OCI-LY3 (cell line): ENCODE data around the gene PLCE1.
"Not testable (repeated sequence)": the region's sequence is repeated elsewhere in the genome, so short reads cannot be mapped to it uniquely, and the experiment has no call there.

ENCODE experiments used
- H2AFZ ChIP-seq: fragments of 200-600, 300-600 bp; shearing (Covaris generic); 2 replicates; pipeline ENCODE4 v1.6.0; 2014; ENCODE audit warnings: antibody characterized with exemption, low read depth, low read length
- H3K27ac ChIP-seq: fragments of 200-600, 300-600 bp; sonication (generic); 2 replicates; pipeline ENCODE4 v1.5.1; 2014; ENCODE audit warnings: mild to moderate bottlenecking, low read length, moderate library complexity, mixed read lengths
- H3K27me3 ChIP-seq: fragments of 200-600, 300-600 bp; sonication (generic); 2 replicates; pipeline ENCODE4 v1.6.1; 2014; ENCODE audit warnings: low read depth, low read length, mixed read lengths
- H3K36me3 ChIP-seq: fragments of 200-600, 300-600 bp; sonication (generic); replicated peaks from 2 replicates; pipeline ENCODE3; 2014; ENCODE audit warnings: low read depth, low read length, mixed read lengths
- H3K4me1 ChIP-seq: fragments of 300-600, 200-600 bp; sonication (generic); 2 replicates; pipeline ENCODE4 v1.6.1; 2014; ENCODE audit warnings: low read length, mixed read lengths
- H3K4me2 ChIP-seq: fragments of 200-600, 300-600 bp; sonication (generic); 2 replicates; pipeline ENCODE4 v1.6.1; 2014; ENCODE audit warnings: low read length, mixed read lengths
- H3K4me3 ChIP-seq: fragments of 300-600, 200-600 bp; sonication (generic); 2 replicates; pipeline ENCODE4 v1.5.1; 2014; ENCODE audit warnings: antibody characterized with exemption, mild to moderate bottlenecking, low read length, moderate library complexity
- H3K79me2 ChIP-seq: fragments of 300-600, 200-600 bp; shearing (Covaris generic); 2 replicates; pipeline ENCODE4 v1.6.1; 2014; ENCODE audit warnings: mild to moderate bottlenecking, low read length, mixed read lengths
- H3K9ac ChIP-seq: fragments of 300-600, 200-600 bp; shearing (Covaris generic); 2 replicates; pipeline ENCODE4 v1.6.0; 2014; ENCODE audit warnings: mild to moderate bottlenecking, low read length, moderate library complexity
- H3K9me3 ChIP-seq: fragments of 200-600, 300-600 bp; shearing (Covaris generic); 2 replicates; pipeline ENCODE4 v1.6.1; 2014; ENCODE audit warnings: low read length, mixed read lengths; ENCODE audit not compliant: insufficient read depth
- H4K20me1 ChIP-seq: fragments of 200-600, 300-600 bp; sonication (generic); 2 replicates; pipeline ENCODE4 v1.6.1; 2016; ENCODE audit warnings: low read length, mixed read lengths; ENCODE audit not compliant: insufficient read depth
- EZH2phosphoT487 ChIP-seq: fragments of 200-600 bp; shearing (Covaris generic); IDR thresholded peaks from 2 replicates; pipeline ENCODE4 v1.6.1; 2018; ENCODE audit warnings: antibody characterized with exemption, mixed run types, low read depth
- TF ChIP-seq, protein P1 (sequence below): fragments of 200-600, 300-600 bp; sonication (generic); IDR thresholded peaks from 2 replicates; pipeline ENCODE4 v1.5.1; 2014; ENCODE audit warnings: antibody characterized with exemption, low read length, low read depth

PLCE1 gene

DNA sequence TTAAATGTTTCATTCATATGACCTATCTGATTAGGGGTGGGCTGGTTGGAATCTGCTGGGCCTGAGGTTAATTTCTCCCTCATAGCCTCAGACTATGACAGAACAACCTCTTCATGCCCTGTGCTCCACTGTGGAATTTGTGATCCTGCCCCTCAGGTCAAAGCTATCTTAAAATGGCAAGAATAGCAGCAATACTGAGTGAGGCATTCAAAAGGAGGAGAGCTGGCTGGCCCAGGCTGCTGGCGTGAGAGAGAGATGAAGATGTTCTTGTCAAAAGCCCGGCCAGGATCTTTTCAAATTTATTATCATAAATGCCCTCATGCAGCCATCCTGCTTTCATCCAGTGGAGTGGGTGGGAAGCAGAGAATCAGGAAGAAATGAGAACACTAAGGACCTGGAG is 41.8 kb upstream of the PLCE1 start:
- H3K27ac ChIP-seq = no peak overlapping the region
- no peaks in the 10 kb centered on the region for H3K79me2 ChIP-seq
- no peak overlapping the region for H2AFZ ChIP-seq
- H3K9me3 ChIP-seq = no peaks in the 10 kb centered on the region
- no peaks in the 10 kb centered on the region for H3K27me3 ChIP-seq
- H3K4me3 ChIP-seq = no peak overlapping the region
- no peak for TF ChIP-seq EZH2phosphoT487
- TF ChIP-seq, protein P1, sequence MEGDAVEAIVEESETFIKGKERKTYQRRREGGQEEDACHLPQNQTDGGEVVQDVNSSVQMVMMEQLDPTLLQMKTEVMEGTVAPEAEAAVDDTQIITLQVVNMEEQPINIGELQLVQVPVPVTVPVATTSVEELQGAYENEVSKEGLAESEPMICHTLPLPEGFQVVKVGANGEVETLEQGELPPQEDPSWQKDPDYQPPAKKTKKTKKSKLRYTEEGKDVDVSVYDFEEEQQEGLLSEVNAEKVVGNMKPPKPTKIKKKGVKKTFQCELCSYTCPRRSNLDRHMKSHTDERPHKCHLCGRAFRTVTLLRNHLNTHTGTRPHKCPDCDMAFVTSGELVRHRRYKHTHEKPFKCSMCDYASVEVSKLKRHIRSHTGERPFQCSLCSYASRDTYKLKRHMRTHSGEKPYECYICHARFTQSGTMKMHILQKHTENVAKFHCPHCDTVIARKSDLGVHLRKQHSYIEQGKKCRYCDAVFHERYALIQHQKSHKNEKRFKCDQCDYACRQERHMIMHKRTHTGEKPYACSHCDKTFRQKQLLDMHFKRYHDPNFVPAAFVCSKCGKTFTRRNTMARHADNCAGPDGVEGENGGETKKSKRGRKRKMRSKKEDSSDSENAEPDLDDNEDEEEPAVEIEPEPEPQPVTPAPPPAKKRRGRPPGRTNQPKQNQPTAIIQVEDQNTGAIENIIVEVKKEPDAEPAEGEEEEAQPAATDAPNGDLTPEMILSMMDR = no peak
- no peak overlapping the region for H3K9ac ChIP-seq
- no peaks in the 10 kb centered on the region for H4K20me1 ChIP-seq
- H3K4me1 ChIP-seq = no peaks in the 10 kb centered on the region
- no peaks in the 10 kb centered on the region for H3K36me3 ChIP-seq
- H3K4me2 ChIP-seq = no peak overlapping the region

DNA sequence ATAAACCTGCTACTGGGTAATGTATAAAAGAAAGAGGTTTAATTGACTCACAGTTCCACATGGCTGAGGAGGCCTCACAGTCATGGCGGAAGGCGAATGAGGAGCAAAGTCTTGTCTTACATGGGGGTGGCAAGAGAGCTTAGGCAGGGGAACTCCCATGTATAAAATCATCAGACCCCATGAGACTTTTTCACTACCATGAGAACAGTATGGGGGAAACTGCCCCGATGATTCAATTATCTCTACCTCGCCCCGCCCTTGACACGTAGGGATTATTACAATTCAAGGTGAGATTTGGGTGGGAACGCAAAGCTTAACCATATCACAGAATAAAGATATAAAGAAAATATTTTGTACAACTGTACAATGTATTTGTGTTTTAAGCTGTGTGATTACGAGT is 39.4 kb upstream of the PLCE1 start:
- H3K36me3 ChIP-seq = no peaks in the 10 kb centered on the region
- no peaks in the 10 kb centered on the region for H3K79me2 ChIP-seq
- no peaks in the 10 kb centered on the region for H3K27me3 ChIP-seq
- no peak overlapping the region for H3K4me3 ChIP-seq
- H2AFZ ChIP-seq = no peak overlapping the region
- H3K4me2 ChIP-seq = no peak overlapping the region
- no peaks in the 10 kb centered on the region for H4K20me1 ChIP-seq
- no peaks in the 10 kb centered on the region for H3K9me3 ChIP-seq
- TF ChIP-seq, protein P1 = no peak
- TF ChIP-seq EZH2phosphoT487 = no peak
- H3K9ac ChIP-seq = no peak overlapping the region
- no peaks in the 10 kb centered on the region for H3K4me1 ChIP-seq
- H3K27ac ChIP-seq = no peak overlapping the region

- H4K20me1 ChIP-seq = no peaks in the 10 kb centered on the region
- no peak overlapping the region for H3K4me2 ChIP-seq
- H3K4me1 ChIP-seq = no peaks in the 10 kb centered on the region
- no peaks in the 10 kb centered on the region for H3K79me2 ChIP-seq
- no peaks in the 10 kb centered on the region for H3K9me3 ChIP-seq
- no peaks in the 10 kb centered on the region for H3K27me3 ChIP-seq
- TF ChIP-seq, protein P1 = no peak
- TF ChIP-seq EZH2phosphoT487 = no peak
- H3K4me3 ChIP-seq = no peak overlapping the region
- no peak overlapping the region for H2AFZ ChIP-seq
- no peak overlapping the region for H3K27ac ChIP-seq
- no peak overlapping the region for H3K9ac ChIP-seq
- no peaks in the 10 kb centered on the region for H3K36me3 ChIP-seq
Measured at GRCh38 chr10:93954726-93955363, 38.9 kb upstream of the PLCE1 start.

- no peak overlapping the region for H3K9ac ChIP-seq
- H3K9me3 ChIP-seq = no peaks in the 10 kb centered on the region
- H3K4me2 ChIP-seq = no peak overlapping the region
- H3K4me3 ChIP-seq = no peak overlapping the region
- H2AFZ ChIP-seq = no peak overlapping the region
- no peaks in the 10 kb centered on the region for H3K4me1 ChIP-seq
- no peaks in the 10 kb centered on the region for H3K27me3 ChIP-seq
- no peaks in the 10 kb centered on the region for H4K20me1 ChIP-seq
- H3K79me2 ChIP-seq = no peaks in the 10 kb centered on the region
- H3K36me3 ChIP-seq = no peaks in the 10 kb centered on the region
- no peak overlapping the region for H3K27ac ChIP-seq
- TF ChIP-seq, protein P1 = no peak
- TF ChIP-seq EZH2phosphoT487 = no peak
Measured at GRCh38 chr10:93958834-93959233, 34.9 kb upstream of the PLCE1 start.

DNA sequence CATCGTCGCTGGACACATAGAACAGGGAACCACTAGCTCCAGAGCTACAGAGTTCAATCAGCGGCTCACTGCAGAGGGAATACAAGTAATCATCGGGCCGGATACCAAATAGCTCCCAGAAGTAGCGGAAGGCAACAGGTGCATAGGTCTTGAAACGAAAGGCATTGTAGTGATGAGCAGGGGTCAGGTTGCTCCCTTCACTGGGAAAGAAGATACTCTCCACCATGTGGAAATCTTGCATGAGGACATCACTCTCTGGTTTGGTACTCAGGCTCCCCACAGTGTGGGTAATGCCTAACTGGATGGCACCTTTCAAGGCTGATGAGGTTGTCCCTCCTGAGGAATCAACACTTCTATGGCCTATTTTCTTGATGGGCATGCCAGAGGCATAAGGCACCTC is 32.7 kb upstream of the PLCE1 start:
- H3K4me3 ChIP-seq, H3K27me3 ChIP-seq, H3K27ac ChIP-seq, H4K20me1 ChIP-seq, H3K9me3 ChIP-seq, H2AFZ ChIP-seq, H3K36me3 ChIP-seq, H3K4me1 ChIP-seq, H3K4me2 ChIP-seq, H3K79me2 ChIP-seq, H3K9ac ChIP-seq: not testable (repeated sequence)
